Activated naive CD4-positive, alpha-beta T cell treated with anti-CD3 and anti-CD28 coated beads, Interleukin-2, amount 50 U/mL, for 16 hours (primary cell): ENCODE data around the gene ZCCHC4.
A peak's percentile ranks its signal among the peaks of the same experiment; 100 is the strongest.
"Not testable (repeated sequence)": the region's sequence is repeated elsewhere in the genome, so short reads cannot be mapped to it uniquely, and the experiment has no call there.

Source experiments
- DNase-seq: peaks from one replicate; pipeline ENCODE4 v3.0.0-alpha.2; 2020

ZCCHC4 gene

DNA sequence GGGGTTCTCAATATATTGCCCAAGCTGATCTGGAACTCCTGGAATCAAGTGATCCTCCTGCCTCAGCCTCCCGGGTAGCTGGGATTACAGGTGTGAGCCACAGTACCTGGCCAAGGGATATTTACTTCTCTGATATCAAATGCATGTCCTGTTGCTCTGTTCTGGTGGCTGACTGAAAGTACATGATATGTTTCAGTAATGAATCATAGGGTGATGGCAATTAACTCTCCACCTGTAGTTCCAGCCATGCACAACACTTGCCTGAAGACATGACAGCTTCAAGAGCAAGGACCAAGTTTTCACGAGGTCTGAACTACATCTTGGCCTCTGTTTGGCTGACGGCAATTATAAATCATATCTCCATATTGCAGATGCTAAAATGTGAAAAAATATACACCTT lies 9.1 kb downstream of the ZCCHC4 start:
- no peak for DNase-seq

- DNase-seq = not testable (repeated sequence)
Observed at GRCh38 chr4:25328463-25328862, 15.9 kb downstream of the ZCCHC4 start.

- DNase-seq = no peak
Observed at GRCh38 chr4:25330335-25330734, 17.8 kb downstream of the ZCCHC4 start.

DNA sequence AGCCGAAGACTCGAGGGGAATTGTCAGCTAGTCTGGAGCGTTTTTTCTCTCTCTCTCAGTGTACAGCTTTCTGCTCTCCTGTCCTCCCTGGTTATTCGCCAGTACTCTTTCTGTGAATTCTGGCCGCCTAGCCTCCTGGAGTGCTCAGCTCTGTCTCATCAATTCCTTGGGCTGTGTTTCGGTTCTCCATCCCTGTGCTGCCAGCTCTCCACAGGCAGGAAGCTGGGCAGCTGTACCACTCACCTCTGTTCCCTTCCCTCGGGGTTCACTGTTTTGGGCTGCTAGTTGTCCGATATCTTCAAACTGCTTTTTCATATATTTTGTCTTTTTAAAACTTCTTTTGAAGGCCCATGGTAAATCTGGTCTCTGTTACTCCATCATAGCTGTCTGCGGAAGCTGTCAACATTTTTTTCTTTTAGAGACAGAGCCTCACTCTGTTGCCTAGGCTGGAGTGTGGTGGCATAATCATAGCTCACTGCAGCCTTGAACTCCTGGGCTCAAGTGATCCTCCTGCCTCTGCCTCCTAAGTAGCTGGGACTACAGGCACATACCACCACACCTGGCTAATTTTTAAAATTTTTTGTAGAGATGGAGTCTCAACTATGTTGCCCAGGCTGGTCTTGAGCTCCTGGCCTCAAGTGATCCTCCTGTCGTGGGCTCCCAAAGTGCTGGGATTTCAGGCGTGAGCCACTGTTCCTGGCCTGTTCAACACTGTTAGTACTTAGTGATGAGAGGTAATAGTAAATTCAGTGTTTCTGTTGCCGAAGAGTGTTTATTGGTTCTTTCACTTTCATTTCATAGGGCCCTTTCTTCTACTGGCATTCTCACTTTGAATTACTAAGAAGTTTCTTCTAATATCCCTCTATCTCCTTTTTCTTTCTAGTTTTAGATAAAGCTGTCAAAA lies 18.6 kb downstream of the ZCCHC4 start:
- DNase-seq = no peak

- DNase-seq = no peak
Observed at GRCh38 chr4:25343671-25344070, 31.1 kb downstream of the ZCCHC4 start.

DNA sequence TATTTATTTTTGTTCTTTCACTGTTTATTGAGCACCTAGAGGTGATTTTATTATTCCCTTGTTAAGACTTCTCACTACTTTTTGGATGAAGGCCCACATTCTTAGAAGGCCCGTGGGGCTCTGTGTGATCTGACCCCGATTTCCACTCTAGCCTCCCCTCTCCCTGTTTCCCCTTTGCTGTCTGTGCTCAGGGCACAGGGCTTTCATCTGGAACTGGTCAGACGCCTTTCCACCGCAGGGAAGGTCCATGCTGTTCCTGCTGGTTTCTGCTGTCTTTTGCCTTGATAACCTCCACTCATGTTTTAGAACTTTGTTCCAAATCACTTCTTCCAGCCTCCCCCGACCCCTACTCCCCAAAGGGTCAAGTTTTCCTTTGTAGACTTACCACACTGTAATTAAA lies 33.2 kb downstream of the ZCCHC4 start:
- no peak for DNase-seq

DNA sequence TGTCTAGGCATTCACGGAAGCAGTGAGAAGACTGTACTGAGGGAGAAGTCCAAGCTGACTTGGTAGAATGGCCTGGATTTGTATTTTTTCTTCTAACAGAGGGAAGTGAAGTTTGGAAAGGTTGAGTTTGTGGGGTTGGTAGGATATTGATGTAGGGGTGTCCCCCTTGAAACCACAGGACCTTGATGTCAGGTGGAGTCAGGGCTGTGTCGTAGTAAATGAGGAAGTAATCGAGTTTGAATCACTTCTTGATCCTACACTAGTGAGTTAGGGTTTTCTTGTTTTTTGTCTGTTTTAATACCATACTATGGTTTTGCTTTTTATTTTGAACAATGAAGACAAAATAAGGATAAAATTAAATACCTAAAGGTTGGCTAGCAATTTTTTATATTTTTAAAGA lies 34.3 kb downstream of the ZCCHC4 start:
- DNase-seq = no peak

DNA sequence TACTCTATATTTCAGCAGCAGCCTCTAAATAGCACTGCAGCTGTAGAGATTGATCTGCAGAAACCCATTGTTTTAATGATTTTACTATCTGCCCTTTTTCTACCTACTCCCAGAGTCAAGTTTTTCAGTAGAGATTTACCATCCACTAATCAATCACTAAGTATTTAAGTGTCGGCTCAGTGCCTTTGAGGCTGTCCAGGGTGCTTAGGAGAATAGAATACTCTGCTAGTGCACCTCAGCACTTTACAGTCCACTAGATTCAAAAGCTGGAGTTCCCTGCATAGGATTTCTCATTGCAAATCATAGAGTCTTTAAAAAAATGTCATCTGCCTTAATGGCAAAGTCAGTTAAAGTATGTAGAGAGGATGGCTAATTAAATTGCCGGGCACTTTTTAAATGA lies 34.9 kb downstream of the ZCCHC4 start:
- DNase-seq = no peak

DNA sequence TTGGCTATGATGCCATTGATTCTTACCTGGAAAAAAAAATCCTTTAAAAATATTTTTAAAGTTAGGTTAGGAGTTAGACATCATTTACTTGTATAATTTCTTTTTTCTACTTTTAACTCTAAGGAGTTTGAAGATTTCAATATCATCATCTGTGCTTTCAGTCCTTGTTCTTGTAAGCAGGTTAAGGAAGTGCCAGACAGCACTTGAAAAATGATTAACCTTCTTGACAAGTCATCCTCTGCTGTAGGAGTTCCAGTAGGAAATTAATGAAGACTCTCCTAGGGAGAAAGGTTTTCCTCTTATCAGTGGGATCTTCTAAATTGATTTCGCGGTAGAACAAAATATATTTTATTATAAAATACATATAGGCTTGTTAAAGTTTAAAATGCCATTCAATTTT lies 35.4 kb downstream of the ZCCHC4 start:
- no peak for DNase-seq

DNA sequence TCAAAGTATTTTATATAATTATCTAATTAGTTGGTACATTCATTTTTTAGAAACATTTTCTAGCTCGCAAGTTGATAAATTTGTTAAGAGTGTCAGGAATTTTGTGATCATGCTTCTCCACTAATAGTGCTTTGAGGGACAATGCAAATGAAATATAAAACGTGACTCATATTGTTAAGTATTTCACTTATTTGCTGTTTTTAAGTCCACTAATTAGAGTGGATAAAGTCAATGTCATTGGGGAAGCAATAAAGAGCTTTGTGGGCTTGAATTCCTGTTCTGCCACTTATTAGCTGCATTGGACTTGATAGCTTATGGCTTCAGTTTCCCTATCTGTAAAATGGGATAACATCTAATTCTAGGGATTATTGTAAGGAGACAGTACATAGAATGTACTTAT lies 38.0 kb downstream of the ZCCHC4 start:
- no peak for DNase-seq

DNA sequence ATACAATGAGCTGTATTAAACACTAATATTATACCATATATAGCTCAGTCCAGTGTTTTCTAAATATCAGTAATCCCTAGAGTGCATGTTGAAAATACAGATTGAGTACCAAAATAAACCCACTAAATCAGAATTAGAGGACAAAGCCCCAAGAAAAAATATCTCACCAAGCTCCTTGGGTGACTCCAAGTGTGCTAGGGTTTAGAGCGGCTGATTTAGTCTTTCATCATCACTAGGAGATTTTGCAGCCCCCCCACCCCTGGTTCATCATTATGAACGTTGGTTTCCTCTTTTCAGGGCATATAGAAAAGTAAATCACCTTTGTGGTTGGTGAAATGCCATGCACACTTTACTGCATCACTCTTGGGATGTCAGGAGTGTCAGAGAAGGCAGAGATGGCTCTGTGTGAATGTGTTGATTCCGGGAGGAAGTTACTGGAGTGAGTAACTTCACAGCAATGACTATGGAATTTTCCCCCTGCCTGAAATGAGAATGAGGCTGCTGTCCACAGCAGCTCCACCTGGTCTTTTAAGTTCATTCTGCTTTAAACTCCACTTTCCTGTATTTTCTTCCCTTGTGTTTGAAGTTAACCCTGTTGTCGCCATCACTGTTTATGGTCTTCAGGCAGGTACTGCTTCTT lies 39.3 kb downstream of the ZCCHC4 start:
- DNase-seq = no peak

- no peak for DNase-seq
Observed at GRCh38 chr4:25356068-25356467, 43.5 kb downstream of the ZCCHC4 start.

DNA sequence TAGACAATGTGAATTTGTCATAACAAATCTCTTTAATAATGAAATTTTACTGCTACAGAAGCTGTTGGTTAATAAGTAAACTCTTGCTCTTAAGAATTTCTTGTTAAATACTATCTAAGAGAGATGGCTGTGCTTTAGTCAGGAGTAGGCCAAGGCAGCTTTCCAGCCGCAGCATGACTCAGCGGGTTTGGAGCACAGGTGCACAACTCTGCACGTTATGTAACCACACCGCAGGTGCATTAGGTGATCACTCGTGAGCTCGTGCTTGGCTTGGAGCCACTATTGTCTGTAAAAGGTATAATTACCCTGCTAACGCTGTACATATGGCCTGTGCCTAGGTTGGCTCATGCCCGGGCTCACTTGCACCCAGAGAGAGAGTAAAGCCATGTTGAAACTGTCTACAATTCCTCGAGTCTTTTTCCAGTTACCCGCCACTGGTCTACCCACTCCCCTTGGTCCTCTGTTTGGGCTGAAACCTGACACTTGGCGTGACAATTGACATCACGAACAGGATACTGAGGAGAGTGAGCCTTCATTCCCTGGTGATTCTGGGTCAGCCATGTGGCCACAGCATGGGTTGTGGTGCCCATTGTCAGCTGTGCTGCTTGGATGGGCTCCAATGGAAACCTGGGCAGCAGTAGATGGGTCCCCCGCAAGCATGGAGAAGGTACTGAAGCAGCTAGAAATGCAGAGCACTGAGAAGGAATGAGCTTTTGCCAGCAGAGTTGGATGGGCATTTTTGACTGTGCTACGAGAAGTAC lies 46.1 kb downstream of the ZCCHC4 start:
- DNase-seq = no peak

DNA sequence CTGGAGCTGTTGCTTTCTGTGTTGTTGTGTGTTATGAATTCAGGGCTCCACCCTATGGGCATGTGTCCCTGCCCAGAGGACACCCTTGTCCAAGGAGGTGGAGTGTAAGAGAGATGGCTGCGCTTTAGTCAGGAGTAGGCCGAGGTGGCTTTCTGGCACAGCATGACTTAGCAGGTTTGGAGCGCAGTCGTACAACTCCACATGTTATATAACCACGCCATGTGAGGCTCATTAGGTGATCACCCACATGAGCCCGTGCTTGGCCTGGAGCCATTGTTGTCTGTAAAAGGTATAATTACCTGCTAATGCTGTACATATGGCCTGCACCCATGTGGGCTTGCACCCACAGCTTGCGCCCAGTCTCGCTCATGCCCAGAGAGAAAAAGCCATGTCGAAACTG lies 48.7 kb downstream of the ZCCHC4 start:
- DNase-seq = no peak

GRCh38 chr4:25367004-25367621 lies 54.5 kb downstream of the ZCCHC4 start:
- no peak for DNase-seq

- no peak for DNase-seq
Observed at GRCh38 chr4:25367877-25368276, 55.3 kb downstream of the ZCCHC4 start.

DNA sequence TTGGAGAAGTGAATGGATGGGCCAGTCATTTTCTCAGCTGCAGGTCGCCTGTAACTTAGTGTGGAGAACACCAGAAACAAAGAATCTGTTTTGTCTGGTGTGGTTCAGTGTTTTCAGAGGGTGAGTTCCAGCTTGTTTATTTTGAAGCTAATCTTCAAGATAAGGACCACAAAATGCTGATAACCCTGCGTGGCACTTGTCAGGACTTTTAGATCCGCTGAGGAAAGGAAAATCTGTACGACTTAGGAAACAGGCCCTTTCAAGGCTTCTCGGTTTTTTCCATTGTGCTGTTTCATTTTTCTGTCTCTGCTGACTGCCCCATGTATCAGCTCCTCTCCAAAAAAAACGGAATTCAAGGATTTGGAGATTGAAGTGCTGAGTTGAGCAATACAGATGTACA lies 55.7 kb downstream of the ZCCHC4 start:
- DNase-seq = no peak

GRCh38 chr4:25370242-25370641 lies 57.7 kb downstream of the ZCCHC4 start:
- no peak for DNase-seq

DNA sequence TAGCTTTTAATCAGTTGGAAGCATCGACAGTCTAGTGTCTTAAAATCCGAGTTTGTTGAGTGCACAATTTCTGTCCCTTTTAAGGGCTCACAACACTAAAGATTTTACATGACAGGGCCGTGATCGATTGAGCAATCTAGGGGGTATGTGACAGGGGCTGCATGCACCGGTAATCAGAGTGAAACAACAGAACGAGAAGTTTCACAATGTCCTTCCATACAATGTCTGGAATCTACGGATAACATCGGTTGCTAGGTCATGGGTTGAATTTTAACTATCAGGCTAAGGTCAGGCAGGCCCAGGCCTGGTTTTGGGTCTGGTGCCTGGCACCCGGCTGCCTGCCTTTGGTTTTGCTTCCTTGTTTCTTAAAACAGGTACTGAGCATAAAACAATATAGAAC lies 60.0 kb downstream of the ZCCHC4 start:
- not testable (repeated sequence) for DNase-seq

- DNase-seq = peak; percentile 98
Observed at GRCh38 chr4:25376754-25377571, 64.4 kb downstream of the ZCCHC4 start, which contains the start of gene ANAPC4. Gene ANAPC4, plus strand, starts transcription at chr4:25377263. Its CDS starts 165 bp downstream, at chr4:25377428.

- no peak for DNase-seq
Observed at GRCh38 chr4:25377572-25378436, 65.2 kb downstream of the ZCCHC4 start.
